Measurements from ENCODE around the gene SCML2.

GRCh38 chrX:18353931-18354368 is 538 bp downstream of the SCML2 start:
- TF ChIP-seq JUN (IDR thresholded peaks at IDR 0.05; ENCODE audit: low read depth, low read length) (no peak), CHD2 (IDR thresholded peaks at IDR 0.05; ENCODE audit: low read length) (no peak), CTCF (IDR thresholded peaks at IDR 0.05; ENCODE audit: control extremely low read depth in 1 of 3, insufficient read depth in 1 of 3, low read depth in 1 of 3, low read length in 3 of 3) (peak in 2 of 3 experiments; percentile 4 to 6; a peak in 2 of 4 replicates), GTF2F1 (IDR thresholded peaks at IDR 0.05; ENCODE audit: borderline replicate concordance, low read depth, low read length) (no peak), KDM1A (IDR thresholded peaks at IDR 0.05; ENCODE audit: borderline replicate concordance, low read length) (no peak), SAP30 (IDR thresholded peaks at IDR 0.05; ENCODE audit: insufficient read depth, insufficient replicate concordance, low read length) (no peak), SP1 (IDR thresholded peaks at IDR 0.05; ENCODE audit: low read depth, low read length) (no peak), POLR2A (IDR thresholded peaks at IDR 0.05; ENCODE audit: control extremely low read depth in 1 of 2, low read depth in 2 of 2, low read length in 2 of 2) (no peak)
